Skeletal muscle tissue (tissue), 4 donors: Measurements from ENCODE around the gene NTSR2. TPM values are rescaled to one million over a fixed set of nuclear protein-coding genes. Genes with fewer than 3 reads are reported as not detected.

Source experiments
- H3K27ac ChIP-seq: one replicate; pipeline ENCODE4 v1.7.0; 2013; ENCODE audit warnings: mild to moderate bottlenecking, low read depth, low read length, inconsistent platforms
- H3K27me3 ChIP-seq, 3 donors: one replicate each; pipeline ENCODE4 v1.7.0; 2013; ENCODE audit warnings: low read length in 3 of 3; ENCODE audit not compliant: control insufficient read depth in 3 of 3, insufficient read depth in 3 of 3
- H3K36me3 ChIP-seq, 3 donors: one replicate each; pipeline ENCODE4 v1.7.0; 2013; ENCODE audit warnings: low read length in 3 of 3; ENCODE audit not compliant: control insufficient read depth in 3 of 3, insufficient read depth in 3 of 3
- H3K4me1 ChIP-seq, 3 donors: one replicate each; pipeline ENCODE4 v1.7.0; 2013; ENCODE audit warnings: low read length in 3 of 3, mild to moderate bottlenecking in 3 of 3; ENCODE audit not compliant: control insufficient read depth in 3 of 3, insufficient read depth in 3 of 3
- H3K4me3 ChIP-seq, 3 donors: one replicate each; pipeline ENCODE4 v1.7.0; 2013; ENCODE audit warnings: low read length in 3 of 3
- H3K9ac ChIP-seq, 3 donors: one replicate each; pipeline ENCODE4 v1.7.0; 2013; ENCODE audit warnings: low read length in 3 of 3, mild to moderate bottlenecking in 3 of 3, moderate library complexity in 2 of 3, low read depth in 1 of 3
- H3K9me3 ChIP-seq, 3 donors: one replicate each; pipeline ENCODE4 v1.7.0; 2013; ENCODE audit warnings: low read length in 3 of 3; ENCODE audit not compliant: control insufficient read depth in 3 of 3
- total RNA-seq: library from RNA; depleted of rRNA; stranded (reverse); fragments of >200 nt; gene quantifications from one replicate; pipeline ENCODE4 v1.2.3, GENCODE V29; 2014
- donor health status: Osteomylitis.

The NTSR2 gene, protein sequence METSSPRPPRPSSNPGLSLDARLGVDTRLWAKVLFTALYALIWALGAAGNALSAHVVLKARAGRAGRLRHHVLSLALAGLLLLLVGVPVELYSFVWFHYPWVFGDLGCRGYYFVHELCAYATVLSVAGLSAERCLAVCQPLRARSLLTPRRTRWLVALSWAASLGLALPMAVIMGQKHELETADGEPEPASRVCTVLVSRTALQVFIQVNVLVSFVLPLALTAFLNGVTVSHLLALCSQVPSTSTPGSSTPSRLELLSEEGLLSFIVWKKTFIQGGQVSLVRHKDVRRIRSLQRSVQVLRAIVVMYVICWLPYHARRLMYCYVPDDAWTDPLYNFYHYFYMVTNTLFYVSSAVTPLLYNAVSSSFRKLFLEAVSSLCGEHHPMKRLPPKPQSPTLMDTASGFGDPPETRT
- not detected for total RNA-seq

DNA sequence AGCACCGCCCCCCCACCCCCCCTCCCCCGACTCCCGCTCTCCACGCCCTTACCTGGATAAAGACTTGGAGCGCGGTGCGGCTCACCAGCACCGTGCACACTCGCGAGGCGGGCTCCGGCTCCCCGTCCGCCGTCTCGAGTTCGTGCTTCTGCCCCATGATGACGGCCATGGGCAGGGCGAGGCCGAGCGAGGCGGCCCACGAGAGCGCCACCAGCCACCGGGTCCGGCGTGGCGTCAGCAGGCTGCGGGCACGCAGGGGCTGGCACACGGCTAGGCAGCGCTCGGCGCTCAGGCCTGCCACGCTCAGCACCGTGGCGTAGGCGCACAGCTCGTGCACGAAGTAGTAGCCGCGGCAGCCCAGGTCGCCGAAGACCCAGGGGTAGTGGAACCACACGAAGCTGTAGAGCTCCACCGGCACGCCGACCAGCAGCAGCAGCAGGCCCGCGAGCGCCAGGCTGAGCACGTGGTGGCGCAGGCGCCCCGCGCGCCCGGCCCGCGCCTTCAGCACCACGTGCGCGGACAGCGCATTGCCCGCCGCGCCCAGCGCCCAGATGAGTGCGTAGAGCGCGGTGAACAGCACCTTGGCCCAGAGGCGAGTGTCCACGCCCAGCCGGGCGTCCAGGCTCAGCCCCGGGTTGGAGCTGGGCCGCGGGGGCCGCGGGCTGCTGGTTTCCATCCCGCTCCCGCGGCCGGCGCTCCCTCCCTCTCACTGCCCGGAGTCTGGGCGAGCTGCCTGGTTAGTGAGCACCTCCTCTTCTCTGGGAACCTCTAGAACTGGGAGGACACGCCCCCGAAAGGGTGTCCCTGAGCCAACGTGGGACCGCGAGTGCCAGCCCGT is at the start of gene NTSR2:
NTSR2 (minus strand) TSS at position 742 of the 838 bp plus-strand sequence; CDS start at position 676, 66 bp downstream.
- no peak within 1 kb of the TSS for H3K27ac ChIP-seq
- H3K4me3 ChIP-seq: peak within 1 kb of the TSS in 2 of 3 donors; percentile 43 to 54
- no peaks in the 10 kb centered on the region for H3K36me3 ChIP-seq
- peaks cover 0 to 10% (median 4%) of the 10 kb centered on the region in 3 donors for H3K27me3 ChIP-seq
- no peaks in the 10 kb centered on the region for H3K9me3 ChIP-seq
- H3K4me1 ChIP-seq: peaks cover 0 to 9% (median 8%) of the 10 kb centered on the region in 3 donors
- H3K9ac ChIP-seq: no peak within 1 kb of the TSS

DNA sequence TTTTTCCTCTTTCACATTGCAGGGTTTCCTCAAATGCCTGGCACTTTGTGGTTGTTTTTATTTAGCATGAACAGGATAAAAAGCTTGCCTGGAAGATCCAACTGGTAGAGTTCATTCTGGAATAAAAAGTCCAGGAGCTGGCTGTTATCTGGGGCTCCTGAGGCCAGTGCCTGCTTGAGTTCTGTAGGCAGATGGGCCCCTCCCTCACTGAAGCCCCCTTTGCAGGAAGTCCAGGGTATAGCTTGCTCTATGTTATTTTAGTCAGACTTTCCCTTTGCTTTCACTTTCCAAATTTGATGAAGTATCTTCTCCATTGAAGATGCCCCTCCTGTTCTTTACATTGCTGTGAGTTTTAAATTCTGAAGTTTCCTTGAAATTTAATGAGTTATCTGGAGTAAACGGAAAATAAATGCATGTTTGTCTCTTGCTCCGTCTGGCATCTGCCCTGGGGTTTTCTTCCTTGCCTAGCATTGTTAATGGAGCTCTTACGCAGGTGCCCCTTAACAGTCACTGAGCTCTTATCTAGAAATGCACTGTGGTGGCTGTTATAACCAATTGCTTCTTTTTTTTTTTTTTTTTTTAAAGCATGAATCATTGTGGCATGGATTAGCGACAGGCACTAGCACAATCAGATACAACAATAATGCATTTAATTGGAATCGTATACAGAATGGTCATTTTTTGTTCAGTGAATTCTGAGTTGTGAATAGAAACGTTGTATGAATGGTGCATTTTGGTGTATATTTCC is 49.4 kb upstream of the NTSR2 start:
- Histone ChIP-seq H3K4me3 (no peak overlapping the region), H3K9ac (no peak overlapping the region), H3K36me3 (peaks cover 0 to 5% (median 0%) of the 10 kb centered on the region in 3 donors), H3K27me3 (peaks cover 0 to 2% (median 0%) of the 10 kb centered on the region in 3 donors), H3K4me1 (no peaks in the 10 kb centered on the region), H3K9me3 (no peaks in the 10 kb centered on the region), H3K27ac (no peak overlapping the region)

DNA sequence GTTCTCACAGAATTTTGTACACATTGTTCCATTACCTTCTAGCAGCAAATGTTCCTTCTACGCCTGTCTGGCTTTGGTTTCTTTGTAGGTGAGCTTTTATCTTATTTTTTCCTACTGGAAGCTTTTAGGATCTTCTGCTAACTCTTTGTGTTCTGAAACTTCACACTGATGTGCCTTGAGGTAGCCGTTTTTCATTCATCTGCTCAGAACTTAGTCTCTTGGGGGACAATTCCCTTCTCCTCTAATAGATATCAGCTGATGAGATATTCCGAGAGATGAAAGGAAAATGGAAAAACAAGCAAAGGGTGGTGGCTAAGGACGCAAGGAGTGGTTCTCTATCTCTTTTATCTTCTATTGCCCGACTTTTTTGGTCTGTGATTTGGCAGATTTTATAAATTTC is 48.6 kb upstream of the NTSR2 start:
- H3K36me3 ChIP-seq: peaks cover 0 to 5% (median 0%) of the 10 kb centered on the region in 3 donors
- H3K9ac ChIP-seq: no peak overlapping the region
- no peaks in the 10 kb centered on the region for H3K9me3 ChIP-seq
- no peak overlapping the region for H3K4me3 ChIP-seq
- no peak overlapping the region for H3K27ac ChIP-seq
- H3K27me3 ChIP-seq: peaks cover 0 to 2% (median 0%) of the 10 kb centered on the region in 3 donors
- H3K4me1 ChIP-seq: no peaks in the 10 kb centered on the region

DNA sequence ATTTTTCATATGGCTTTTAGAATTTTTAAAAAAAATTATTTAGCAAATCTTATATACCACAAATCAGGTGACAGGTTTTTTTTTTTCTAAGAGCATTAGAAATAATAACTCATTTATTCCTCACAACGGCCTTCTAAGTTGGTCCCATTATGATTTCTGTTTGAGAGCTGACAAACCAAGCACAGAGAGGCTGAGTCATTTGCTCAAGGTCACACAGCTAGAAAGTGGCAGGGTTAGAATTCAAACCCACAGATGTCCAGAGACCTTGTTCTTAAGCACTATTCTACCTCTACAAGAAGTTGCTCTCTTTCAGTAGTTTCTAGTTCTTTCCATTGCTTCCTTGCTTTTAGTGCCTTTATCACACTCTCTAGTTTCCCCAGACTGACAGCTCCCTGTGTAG is 47.6 kb upstream of the NTSR2 start:
- Histone ChIP-seq H3K27me3 (peaks cover 0 to 2% (median 0%) of the 10 kb centered on the region in 3 donors), H3K36me3 (peaks cover 0 to 5% (median 0%) of the 10 kb centered on the region in 3 donors), H3K9ac (no peak overlapping the region), H3K4me1 (no peaks in the 10 kb centered on the region), H3K27ac (no peak overlapping the region), H3K9me3 (no peaks in the 10 kb centered on the region), H3K4me3 (no peak overlapping the region)

DNA sequence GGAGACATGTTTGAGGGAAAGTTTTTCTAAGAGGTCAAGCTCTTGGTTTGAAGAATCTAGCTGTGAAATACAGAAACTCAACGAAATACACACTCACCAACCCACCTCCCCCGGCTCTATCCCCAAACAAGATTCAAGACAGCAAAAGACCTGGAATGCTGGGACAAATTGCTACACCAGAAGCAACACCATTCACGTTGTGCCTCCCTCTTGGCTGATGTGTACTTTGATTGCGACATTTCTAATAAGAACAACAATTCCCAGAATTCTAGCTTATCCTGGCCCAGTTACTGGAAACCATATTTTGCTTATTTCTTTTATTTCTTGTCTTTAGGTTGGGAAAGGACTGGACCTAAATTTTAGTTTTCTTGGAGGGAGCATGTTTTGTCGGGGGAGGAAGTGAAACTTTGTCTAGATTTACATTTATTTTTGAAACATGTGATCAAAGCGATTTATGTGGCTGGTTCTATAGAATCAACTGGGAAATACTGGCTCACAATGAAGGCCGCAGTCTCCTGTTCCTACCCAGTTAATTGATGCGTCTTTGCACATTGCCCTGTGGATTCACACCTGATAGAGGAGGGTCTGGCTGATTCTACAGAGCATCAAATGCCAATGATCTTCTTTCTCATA is 46.8 kb upstream of the NTSR2 start:
- Histone ChIP-seq H3K9ac (no peak overlapping the region), H3K27me3 (no peaks in the 10 kb centered on the region), H3K4me3 (no peak overlapping the region), H3K36me3 (peaks cover 0 to 5% (median 0%) of the 10 kb centered on the region in 3 donors), H3K27ac (peak overlapping the region; percentile 29), H3K4me1 (no peaks in the 10 kb centered on the region), H3K9me3 (no peaks in the 10 kb centered on the region)

DNA sequence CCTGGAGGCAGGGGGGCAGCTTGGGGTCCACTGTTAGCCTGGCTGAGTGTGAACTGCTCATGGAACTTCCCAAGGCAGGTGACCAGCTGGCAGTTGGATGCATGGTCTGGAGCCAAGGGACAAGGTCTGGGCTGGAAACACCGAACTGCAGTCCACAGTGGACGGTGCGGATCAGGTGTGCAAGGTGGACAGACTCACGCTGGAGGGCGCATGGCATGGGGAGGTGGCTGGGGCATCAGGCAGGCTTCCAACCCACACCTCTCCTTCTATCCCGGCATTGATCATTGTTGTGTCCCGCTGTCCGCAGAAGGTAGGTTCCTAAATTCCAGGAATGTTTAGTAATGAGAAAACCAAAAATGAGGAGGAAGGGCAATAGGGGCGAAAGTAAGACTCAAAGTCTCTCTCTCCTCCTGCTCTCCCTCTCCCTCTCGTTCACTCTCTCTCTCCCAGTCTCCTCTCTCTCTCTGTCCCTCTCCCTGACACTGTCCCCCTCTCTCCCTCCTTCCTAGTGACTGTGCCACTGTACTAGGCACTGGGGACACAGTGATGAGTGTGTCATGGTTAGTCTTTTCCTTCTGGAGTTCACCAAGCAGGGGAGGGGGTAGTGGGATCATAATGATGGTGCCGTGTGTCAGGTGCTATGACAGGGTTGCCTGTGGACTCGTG is 46.1 kb upstream of the NTSR2 start:
- Histone ChIP-seq H3K9me3 (no peaks in the 10 kb centered on the region), H3K9ac (no peak overlapping the region), H3K27ac (no peak overlapping the region), H3K27me3 (no peaks in the 10 kb centered on the region), H3K36me3 (peaks cover 0 to 5% (median 0%) of the 10 kb centered on the region in 3 donors), H3K4me1 (peaks cover 0 to 1% (median 0%) of the 10 kb centered on the region in 3 donors), H3K4me3 (no peak overlapping the region)

DNA sequence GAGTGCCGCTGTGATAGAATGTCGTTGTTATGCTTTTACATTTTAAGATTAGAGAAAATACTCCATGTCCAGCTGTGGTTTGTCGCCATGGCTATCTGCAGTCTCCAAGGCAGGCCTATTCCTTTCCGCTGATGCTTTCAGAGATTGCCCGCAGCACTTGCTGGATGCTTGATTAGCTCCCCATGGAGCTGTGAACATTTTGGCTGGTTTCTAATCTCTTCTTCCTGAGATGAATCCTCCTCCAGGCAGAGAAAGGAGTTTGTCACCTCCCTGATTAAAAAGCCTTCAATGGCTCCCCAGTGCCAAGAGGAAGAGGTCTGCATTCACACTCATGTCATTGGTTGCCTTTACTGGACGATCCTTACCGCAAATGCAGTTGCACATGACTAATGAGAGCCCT is 43.8 kb upstream of the NTSR2 start:
- Histone ChIP-seq H3K36me3 (peaks cover 0 to 5% (median 0%) of the 10 kb centered on the region in 3 donors), H3K9ac (no peak overlapping the region), H3K27me3 (no peaks in the 10 kb centered on the region), H3K4me1 (peaks cover 0 to 5% (median 0%) of the 10 kb centered on the region in 3 donors), H3K9me3 (no peaks in the 10 kb centered on the region), H3K27ac (no peak overlapping the region), H3K4me3 (no peak overlapping the region)

DNA sequence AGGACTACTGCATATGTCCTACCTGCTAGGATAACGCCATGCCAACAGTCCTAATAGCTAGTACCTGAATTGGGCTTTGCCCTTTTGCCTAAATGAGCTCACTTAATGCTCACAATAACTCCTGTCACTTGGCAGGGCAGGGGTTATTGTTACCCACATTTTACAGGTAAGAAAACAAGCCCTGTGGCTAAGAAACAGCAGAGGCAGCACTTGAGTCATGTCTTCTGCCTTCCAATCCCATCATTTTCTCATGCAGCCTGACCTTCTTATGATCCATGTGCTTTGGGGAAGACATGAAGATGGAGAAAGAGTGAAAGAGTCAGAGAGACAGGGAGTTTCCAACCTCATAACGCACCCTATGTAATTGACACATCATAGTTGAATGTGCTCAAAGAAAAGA is 42.9 kb upstream of the NTSR2 start:
- no peak overlapping the region for H3K27ac ChIP-seq
- no peaks in the 10 kb centered on the region for H3K9me3 ChIP-seq
- no peaks in the 10 kb centered on the region for H3K27me3 ChIP-seq
- H3K36me3 ChIP-seq: peaks cover 0 to 5% (median 0%) of the 10 kb centered on the region in 3 donors
- H3K9ac ChIP-seq: no peak overlapping the region
- peaks cover 0 to 5% (median 0%) of the 10 kb centered on the region in 3 donors for H3K4me1 ChIP-seq
- no peak overlapping the region for H3K4me3 ChIP-seq

DNA sequence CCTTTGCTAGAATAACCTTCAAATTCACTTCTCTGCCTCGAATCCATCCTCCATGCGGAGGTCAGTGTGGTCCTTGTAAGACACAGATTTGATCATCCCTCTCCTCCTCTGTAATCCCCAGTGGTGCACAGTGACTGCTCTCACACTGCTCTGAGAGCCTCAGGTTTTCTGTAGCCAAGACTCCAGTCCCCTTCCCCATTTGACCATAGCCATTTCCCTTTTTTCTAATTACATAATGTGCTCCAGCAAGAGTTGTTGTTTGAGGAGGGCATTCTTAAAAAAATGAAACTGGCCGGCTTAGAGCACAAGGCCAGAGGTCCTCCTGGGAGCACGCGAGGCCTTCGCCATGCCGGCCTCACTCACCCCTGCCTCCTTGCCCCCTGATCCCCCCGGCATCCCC is 41.8 kb upstream of the NTSR2 start:
- Histone ChIP-seq H3K27me3 (no peaks in the 10 kb centered on the region), H3K27ac (no peak overlapping the region), H3K9ac (no peak overlapping the region), H3K4me3 (no peak overlapping the region), H3K36me3 (peaks cover 0 to 5% (median 0%) of the 10 kb centered on the region in 3 donors), H3K9me3 (no peaks in the 10 kb centered on the region), H3K4me1 (peaks cover 0 to 5% (median 0%) of the 10 kb centered on the region in 3 donors)
